GM21447 (cell line): Measurements from ENCODE around the gene LAMB2.

ENCODE experiments used
- ATAC-seq: cut with Tn5 transposase; IDR thresholded peaks from one replicate; pipeline ENCODE4 v1.9.1; 2021; ENCODE audit not compliant: unreplicated experiment

LAMB2 gene

DNA sequence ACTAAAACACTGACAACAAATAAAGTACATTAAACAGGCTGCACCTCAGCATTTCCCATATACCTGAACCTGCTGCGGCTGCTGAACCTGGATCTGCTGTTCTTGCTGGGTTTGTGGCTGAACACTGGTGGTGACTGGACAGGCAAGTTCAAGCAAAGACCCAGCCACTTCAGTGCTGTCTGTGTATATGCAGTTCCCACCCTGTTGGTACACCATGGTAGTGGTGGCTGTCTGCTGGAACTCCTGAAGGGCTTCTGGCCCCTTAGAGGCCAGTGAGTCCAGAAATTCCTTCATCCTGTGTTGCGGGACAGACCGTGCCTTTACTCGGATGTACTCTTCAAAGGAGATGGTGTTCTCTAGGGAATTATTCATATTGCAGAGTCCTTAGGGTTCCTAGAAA lies 56.2 kb downstream of the LAMB2 start:
- ATAC-seq: no peak

DNA sequence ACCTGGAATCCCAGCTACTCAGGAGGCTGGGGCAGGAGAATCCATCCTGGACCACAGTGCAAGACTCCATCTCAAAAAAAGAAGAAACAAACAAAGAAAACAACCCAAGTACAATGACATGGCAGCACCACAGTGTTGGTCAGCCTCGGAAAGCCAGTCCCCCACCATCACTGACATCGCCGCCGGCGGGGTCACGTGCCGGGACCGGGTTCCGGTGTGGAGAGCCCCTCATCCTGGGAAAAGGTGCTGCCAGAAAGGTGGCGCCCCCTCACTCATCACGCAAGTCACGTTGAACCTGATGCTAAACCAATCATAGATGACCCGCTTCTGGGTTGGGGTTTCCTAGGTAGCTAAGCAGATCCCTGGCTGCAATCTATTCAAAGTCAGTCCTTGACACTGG lies 56.7 kb downstream of the LAMB2 start:
- ATAC-seq: no peak
